HG03045 (cell line): ENCODE data around the gene MYO3B.

Experiments used
- ATAC-seq: cut with Tn5 transposase; IDR thresholded peaks from one replicate; pipeline ENCODE4 v1.9.1; 2021; ENCODE audit warnings: mild to moderate bottlenecking, moderate library complexity; ENCODE audit not compliant: unreplicated experiment

MYO3B gene

DNA sequence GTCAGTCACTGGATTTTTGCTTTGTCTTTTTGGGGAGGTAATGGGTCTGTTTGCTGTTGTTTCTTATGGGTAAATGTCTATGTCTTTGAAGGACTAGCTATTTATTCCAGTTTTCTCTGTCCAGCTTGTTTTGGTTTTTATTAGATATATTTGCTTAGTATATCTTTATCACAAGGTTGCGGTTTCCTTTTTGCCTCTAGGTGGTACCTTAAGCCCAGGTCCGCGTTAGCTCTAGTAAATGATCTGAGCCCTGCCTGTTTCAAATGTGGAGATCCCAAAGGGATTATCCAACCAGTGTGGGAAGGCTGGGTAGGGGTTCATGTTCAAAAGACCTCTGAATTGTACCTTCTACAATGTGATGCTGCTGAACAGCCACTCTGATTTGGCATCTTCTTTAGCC, 114.5 kb downstream of the MYO3B start:
- no peak for ATAC-seq

GRCh38 chr2:170297496-170297895, 119.5 kb downstream of the MYO3B start:
- no peak for ATAC-seq

- ATAC-seq = no peak
These were observed 120.2 kb downstream of the MYO3B start for GRCh38 chr2:170298115-170298514.

GRCh38 chr2:170298861-170299429, 121.0 kb downstream of the MYO3B start:
- no peak for ATAC-seq

GRCh38 chr2:170300993-170301392, 123.0 kb downstream of the MYO3B start:
- ATAC-seq = no peak

GRCh38 chr2:170301626-170302025, 123.7 kb downstream of the MYO3B start:
- no peak for ATAC-seq

GRCh38 chr2:170305711-170306110, 127.8 kb downstream of the MYO3B start:
- no peak for ATAC-seq

- no peak for ATAC-seq
These were observed 128.4 kb downstream of the MYO3B start for GRCh38 chr2:170306293-170306873.

- no peak for ATAC-seq
These were observed 129.1 kb downstream of the MYO3B start for GRCh38 chr2:170307052-170307451.

DNA sequence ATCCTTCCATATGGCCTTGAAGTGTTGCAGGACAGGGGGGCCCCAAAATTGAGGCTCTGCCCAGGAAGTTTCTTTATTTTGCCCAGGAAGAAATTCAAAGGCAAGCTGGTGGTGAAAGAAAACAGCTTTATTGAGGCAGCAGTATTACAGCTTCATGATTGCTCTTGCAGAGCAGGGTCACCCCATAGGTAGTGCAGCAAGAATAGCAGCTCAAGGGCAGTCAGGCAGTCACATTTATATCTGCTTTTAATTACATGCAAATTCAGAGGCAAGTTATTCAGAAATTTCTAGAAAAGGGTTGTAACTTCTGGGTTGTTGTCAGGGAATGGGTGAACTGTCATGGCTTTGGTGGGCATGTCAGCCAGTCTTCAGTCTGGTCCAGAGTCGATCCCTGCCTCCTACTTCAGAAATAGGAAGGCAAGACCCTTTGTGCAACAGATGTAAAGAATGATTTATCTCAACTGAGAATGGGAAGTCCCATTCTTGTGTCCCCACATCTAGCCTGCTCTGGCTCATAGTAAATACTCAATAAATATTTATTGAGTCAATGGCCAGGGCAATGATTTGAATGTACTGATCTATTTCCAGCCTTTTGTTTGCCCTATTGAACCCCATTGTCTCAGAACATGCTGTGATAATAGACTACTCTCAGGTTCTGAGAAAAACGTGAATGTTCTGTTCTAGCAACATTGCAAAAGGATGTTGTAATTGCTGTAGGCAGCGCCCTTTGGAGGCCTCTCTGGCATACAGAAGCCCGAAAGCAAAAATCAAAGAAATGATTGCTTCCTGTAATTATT, 129.8 kb downstream of the MYO3B start:
- ATAC-seq = no peak

- no peak for ATAC-seq
These were observed 133.0 kb downstream of the MYO3B start for GRCh38 chr2:170310876-170311502.

- no peak for ATAC-seq
These were observed 135.5 kb downstream of the MYO3B start for GRCh38 chr2:170313347-170313991.

- no peak for ATAC-seq
These were observed 136.0 kb downstream of the MYO3B start for GRCh38 chr2:170313992-170314348.

- no peak for ATAC-seq
These were observed 136.9 kb downstream of the MYO3B start for GRCh38 chr2:170314744-170315447.

- ATAC-seq = no peak
These were observed 143.0 kb downstream of the MYO3B start for GRCh38 chr2:170320948-170321347.

DNA sequence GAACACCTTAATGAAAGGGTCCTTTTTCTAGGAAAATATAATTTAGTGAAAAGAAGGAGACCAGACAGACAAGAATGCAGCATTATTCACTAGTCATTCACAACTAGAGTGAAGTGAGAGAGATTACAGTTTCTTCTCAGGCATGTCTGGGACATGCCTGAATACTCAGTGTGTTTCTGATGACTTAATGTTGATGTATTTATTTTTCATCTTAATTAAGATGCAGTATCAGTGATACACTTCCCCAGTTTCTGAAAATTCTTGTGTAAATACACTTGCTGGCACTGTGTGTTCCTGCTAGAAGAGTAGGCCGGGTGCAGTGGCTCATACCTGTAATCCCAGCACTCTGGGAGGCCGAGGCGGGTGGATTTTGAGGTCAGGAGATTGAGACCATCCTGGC, 143.6 kb downstream of the MYO3B start:
- no peak for ATAC-seq

DNA sequence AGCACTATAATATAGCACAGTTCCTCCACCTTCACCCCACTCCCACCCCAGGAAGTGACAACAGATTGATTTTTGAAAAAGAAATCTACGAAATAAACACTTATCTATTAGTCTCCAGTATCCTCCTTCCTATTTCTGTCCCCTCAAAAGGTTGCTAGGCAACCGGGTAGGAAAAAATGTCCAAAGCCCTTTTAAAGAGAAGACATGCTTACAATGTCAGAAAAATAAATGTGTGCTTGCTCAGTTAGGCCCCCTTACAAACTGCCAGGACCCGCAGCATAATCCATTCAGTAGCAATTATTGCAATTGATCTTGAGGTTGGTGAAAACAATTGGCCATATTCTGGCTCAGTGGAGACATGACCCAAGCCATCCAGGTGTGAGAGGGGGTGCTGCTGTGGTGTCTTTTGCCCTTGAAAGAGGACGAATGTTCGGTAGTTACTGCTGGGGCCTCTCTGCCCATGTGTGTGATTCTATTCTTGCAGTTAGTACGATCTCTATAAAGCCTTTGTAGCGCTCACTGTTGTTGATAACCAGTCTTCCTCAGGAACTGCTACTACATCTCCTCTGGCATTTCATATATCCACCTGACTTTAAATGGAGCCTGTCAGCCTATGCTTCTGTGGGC, 144.3 kb downstream of the MYO3B start:
- no peak for ATAC-seq

DNA sequence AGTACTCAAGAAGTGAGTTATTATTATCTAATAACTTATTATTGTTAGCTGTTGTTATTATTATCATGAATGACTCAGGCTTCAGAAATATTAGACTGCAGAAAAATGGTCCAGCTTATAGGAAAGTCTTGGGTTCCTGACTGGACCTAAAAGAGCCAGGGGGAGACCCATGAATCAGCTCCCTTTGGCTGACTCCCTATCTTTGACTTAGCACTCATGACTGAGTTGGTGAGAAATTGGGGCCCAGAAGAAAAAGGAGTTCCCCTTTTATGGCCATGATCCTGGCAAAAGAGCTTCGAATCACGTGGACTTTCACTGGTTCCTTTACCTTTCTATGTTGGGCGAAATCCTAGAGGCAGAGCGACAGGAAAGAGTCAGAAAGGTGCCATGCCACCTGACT, 145.8 kb downstream of the MYO3B start:
- ATAC-seq = no peak

DNA sequence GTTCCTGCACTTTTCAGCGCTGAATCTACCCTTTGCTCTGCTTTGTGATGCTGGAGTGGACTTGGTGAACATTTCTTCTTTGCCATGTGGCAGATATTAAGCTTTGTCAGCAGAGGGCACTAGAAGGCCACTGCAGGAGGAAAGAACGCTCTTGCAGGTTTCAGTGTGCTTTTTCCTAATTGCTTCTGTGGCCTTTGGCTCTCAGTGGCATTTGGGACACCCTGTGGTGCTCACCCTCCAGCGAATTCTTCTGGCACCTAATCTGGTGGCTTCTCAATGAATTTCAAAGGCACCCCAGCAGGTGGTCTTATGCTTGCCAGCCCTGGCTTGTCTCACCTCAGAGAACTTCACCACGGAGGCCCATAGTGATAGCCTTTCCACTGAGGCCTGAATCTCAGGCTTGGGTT, 146.7 kb downstream of the MYO3B start:
- no peak for ATAC-seq

DNA sequence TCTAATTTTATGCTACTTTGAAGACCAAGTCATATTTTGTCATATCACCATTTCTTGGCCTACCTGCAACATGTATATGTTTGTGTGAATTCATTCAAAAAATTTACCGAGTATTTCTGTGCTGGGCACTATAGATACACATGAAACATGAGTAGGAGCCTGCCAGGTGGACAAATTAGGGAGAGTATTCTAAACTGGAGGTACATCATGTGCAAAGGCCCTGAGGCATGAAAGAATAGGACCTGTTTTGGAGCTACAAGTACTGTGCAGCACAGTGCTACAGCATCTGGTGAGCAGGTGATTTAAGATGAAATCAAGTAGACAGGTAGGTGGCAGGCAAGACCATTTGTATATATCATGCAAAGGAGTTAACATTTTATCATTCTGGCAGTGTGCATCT, 152.9 kb downstream of the MYO3B start:
- no peak for ATAC-seq
